Caco-2 (cell line): Measurements from ENCODE around the gene CDADC1. TPM values are rescaled to one million over a fixed set of nuclear protein-coding genes. Genes with fewer than 3 reads are reported as not detected.
A peak's percentile ranks its signal among the peaks of the same experiment; 100 is the strongest.

Experiments
- BruUV-seq: library from RNA; stranded (reverse); fragments of 400-500 nt; replicated peaks from 2 replicates; lab custom pipeline; 2021; lab: Mats Ljungman, UMichigan
- CTCF ChIA-PET: fragments of 300-600 bp; sonication (Branson Sonifier 250); formaldehyde crosslinking; loops from one replicate; lab custom pipeline; 2022; ENCODE audit warnings: antibody characterized with exemption; lab: Charles Lee
- POLR2A ChIA-PET: fragments of 300-600 bp; sonication (Branson Sonifier 250); formaldehyde crosslinking; loops from one replicate; lab custom pipeline; 2022; ENCODE audit warnings: antibody characterized with exemption; lab: Charles Lee
- DNase-seq, 2 experiments: peaks; one replicate each; pipeline versions ENCODE4 v3.0.0 to v3.0.0-alpha.2; 2020 to 2022
- H3K27me3 ChIP-seq: replicated peaks from 2 replicates; pipeline ENCODE4 v1.6.0; 2011; ENCODE audit warnings: low read length; ENCODE audit not compliant: control insufficient read depth, insufficient read depth
- H3K36me3 ChIP-seq: 2 replicates; pipeline ENCODE4 v1.5.1; 2011; ENCODE audit warnings: low read length; ENCODE audit not compliant: control insufficient read depth, insufficient read depth
- H3K4me1 ChIP-seq: fragments of 250-450 bp; sonication (Bioruptor Pico); 2 replicates; pipeline ENCODE4 v1.5.1; 2020; ENCODE audit warnings: mild to moderate bottlenecking
- H3K4me3 ChIP-seq: 2 replicates; pipeline ENCODE4 v1.5.1; 2011; ENCODE audit warnings: low read depth, mild to moderate bottlenecking, control low read depth, low read length
- H3K9me3 ChIP-seq: fragments of 250-450 bp; sonication (Bioruptor Pico); 2 replicates; pipeline ENCODE4 v1.5.1; 2020; ENCODE audit warnings: mild to moderate bottlenecking, moderate library complexity
- H3K27ac Mint-ChIP-seq: one replicate; pipeline ENCODE4 v1.8.0; 2022; ENCODE audit warnings: mixed read lengths; ENCODE audit not compliant: unreplicated experiment
- H3K27me3 Mint-ChIP-seq: one replicate; pipeline ENCODE4 v1.8.0; 2022; ENCODE audit warnings: mixed read lengths; ENCODE audit not compliant: insufficient read depth, unreplicated experiment
- H3K36me3 Mint-ChIP-seq: one replicate; pipeline ENCODE4 v1.8.0; 2022; ENCODE audit warnings: mild to moderate bottlenecking, mixed read lengths; ENCODE audit not compliant: insufficient read depth, unreplicated experiment
- H3K4me1 Mint-ChIP-seq: one replicate; pipeline ENCODE4 v1.8.0; 2022; ENCODE audit warnings: low read depth, mixed read lengths; ENCODE audit not compliant: unreplicated experiment
- H3K4me3 Mint-ChIP-seq: one replicate; pipeline ENCODE4 v1.8.0; 2022; ENCODE audit warnings: mild to moderate bottlenecking, moderate library complexity, mixed read lengths; ENCODE audit not compliant: unreplicated experiment
- H3K9me3 Mint-ChIP-seq: one replicate; pipeline ENCODE4 v1.8.0; 2022; ENCODE audit warnings: mixed read lengths; ENCODE audit not compliant: unreplicated experiment
- intact Hi-C: fragments of 100-400 bp; cut with micrococcal nuclease; formaldehyde crosslinking; loops from one replicate; pipeline ENCODE4 v1.10.0; 2022; ENCODE audit not compliant: unreplicated experiment
- total RNA-seq: library from RNA; stranded (reverse); gene quantifications from 2 replicates; pipeline ENCODE4 v1.2.3, GENCODE V29; 2022
- TF ChIP-seq, protein P1 (sequence below), 2 experiments: fragments of 200-600 bp in 1 of 2; IDR thresholded peaks; 1 replicate in 1 of 2; 2 replicates in 1 of 2; pipeline versions ENCODE4 v1.5.1 to v1.8.0; 2011 to 2022; ENCODE audit warnings: antibody characterized with exemption in 1 of 2, control low read depth in 1 of 2, inconsistent platforms in 1 of 2, low read depth in 1 of 2, low read length in 1 of 2, mild to moderate bottlenecking in 1 of 2, moderate library complexity in 1 of 2; ENCODE audit not compliant: insufficient read depth in 1 of 2, severe bottlenecking in 1 of 2, unreplicated experiment in 1 of 2

The CDADC1 gene
- total RNA-seq, 1 experiment from 2014 or later: 14.4 TPM

DNA sequence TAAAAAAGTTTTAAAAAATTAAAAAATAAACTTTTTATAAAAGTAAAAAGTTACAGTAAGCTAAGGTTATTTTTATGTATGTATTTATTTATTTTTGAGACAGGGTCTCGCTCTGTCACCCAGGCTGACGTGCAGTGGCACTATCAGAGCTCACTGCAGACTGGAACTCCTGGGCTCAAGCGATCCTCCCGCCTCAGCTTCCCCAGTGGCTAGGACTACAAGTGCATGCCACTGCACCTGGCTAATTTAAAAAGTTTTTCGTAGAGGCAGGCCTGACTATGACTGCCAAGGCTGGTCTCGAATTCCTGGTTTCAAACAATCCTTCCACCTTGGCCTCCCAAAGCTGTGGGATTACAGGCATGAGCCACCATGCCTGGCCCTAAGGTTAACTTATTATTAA lies 64.1 kb downstream of the CDADC1 start:
- no peak for DNase-seq
- H3K27me3 Mint-ChIP-seq: no peaks in the 10 kb centered on the region
- H3K9me3 Mint-ChIP-seq: no peaks in the 10 kb centered on the region
- peaks cover 41% of the 10 kb centered on the region for H3K4me1 Mint-ChIP-seq
- TF ChIP-seq, protein P1, sequence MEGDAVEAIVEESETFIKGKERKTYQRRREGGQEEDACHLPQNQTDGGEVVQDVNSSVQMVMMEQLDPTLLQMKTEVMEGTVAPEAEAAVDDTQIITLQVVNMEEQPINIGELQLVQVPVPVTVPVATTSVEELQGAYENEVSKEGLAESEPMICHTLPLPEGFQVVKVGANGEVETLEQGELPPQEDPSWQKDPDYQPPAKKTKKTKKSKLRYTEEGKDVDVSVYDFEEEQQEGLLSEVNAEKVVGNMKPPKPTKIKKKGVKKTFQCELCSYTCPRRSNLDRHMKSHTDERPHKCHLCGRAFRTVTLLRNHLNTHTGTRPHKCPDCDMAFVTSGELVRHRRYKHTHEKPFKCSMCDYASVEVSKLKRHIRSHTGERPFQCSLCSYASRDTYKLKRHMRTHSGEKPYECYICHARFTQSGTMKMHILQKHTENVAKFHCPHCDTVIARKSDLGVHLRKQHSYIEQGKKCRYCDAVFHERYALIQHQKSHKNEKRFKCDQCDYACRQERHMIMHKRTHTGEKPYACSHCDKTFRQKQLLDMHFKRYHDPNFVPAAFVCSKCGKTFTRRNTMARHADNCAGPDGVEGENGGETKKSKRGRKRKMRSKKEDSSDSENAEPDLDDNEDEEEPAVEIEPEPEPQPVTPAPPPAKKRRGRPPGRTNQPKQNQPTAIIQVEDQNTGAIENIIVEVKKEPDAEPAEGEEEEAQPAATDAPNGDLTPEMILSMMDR (IDR thresholded peaks at IDR 0.05; ENCODE audit: insufficient read depth in 1 of 2, low read depth in 1 of 2, low read length in 1 of 2, severe bottlenecking in 1 of 2, unreplicated experiment in 1 of 2): no peak
- intact Hi-C loops: no loop called here
- BruUV-seq: no TSS peak
- H3K36me3 Mint-ChIP-seq: peaks cover 66% of the 10 kb centered on the region
- H3K27ac Mint-ChIP-seq: no peak overlapping the region
- H3K36me3 ChIP-seq: peaks cover 2% of the 10 kb centered on the region
- no peaks in the 10 kb centered on the region for H3K27me3 ChIP-seq
- H3K4me3 ChIP-seq: no peak overlapping the region
- no peak overlapping the region for H3K4me3 Mint-ChIP-seq
- ChIA-PET CTCF (no interaction called here), POLR2A (no interaction called here)
- peaks cover 36% of the 10 kb centered on the region for H3K4me1 ChIP-seq
- H3K9me3 ChIP-seq: no peaks in the 10 kb centered on the region

DNA sequence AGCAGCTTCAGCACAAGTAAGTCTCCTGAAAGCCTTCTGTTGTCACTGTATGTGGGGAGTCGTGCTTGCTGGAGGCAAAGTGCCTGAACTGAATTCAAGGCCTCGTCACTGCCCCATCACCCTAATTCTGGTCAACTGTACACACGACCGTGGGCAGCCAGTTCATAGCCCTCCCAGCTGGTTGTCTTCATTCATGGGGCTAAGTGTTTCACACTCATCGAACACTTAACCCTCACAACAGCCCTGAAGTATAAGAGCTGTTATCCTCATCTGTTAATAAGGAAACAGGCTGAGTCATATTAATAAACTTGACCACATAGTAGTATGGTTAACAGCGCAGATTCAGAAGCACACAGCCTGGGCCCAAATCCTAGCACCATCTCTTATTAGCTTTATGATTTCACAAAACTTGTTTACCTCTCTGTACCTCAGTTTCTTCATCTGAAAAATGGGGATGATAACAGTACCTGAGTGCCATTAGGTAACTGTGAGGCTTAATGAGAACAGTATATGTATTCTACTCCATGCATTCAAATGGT lies 66.7 kb downstream of the CDADC1 start:
- BruUV-seq: no TSS peak
- H3K36me3 ChIP-seq: peaks cover 2% of the 10 kb centered on the region
- peak overlapping the region; percentile 60 for H3K27ac Mint-ChIP-seq
- no peaks in the 10 kb centered on the region for H3K27me3 Mint-ChIP-seq
- TF ChIP-seq, protein P1 (IDR thresholded peaks at IDR 0.05; ENCODE audit: insufficient read depth in 1 of 2, low read depth in 1 of 2, low read length in 1 of 2, severe bottlenecking in 1 of 2, unreplicated experiment in 1 of 2): no peak
- H3K36me3 Mint-ChIP-seq: peaks cover 64% of the 10 kb centered on the region
- no peaks in the 10 kb centered on the region for H3K9me3 ChIP-seq
- H3K9me3 Mint-ChIP-seq: no peaks in the 10 kb centered on the region
- H3K4me1 Mint-ChIP-seq: peaks cover 26% of the 10 kb centered on the region
- DNase-seq: no peak
- peak overlapping the region; percentile 20 for H3K4me3 Mint-ChIP-seq
- CTCF ChIA-PET: interaction anchor here (0.6 to 1.4 kb wide), 6 partner anchors 20 to 289 kb away, joined by 3 to 12 read pairs (median 8); partner anchors contain the start of genes CAB39L and SETDB2
- H3K27me3 ChIP-seq: no peaks in the 10 kb centered on the region
- intact Hi-C loops: loop anchor here (2.0 kb wide), 2 partner anchors 28 to 58 kb away; no protein-coding TSS in a partner anchor
- POLR2A ChIA-PET: interaction anchor here (0.7 to 1.2 kb wide), 2 partner anchors 15 to 130 kb away, joined by 3 to 4 read pairs; partner anchors contain the start of genes CAB39L and SETDB2
- peaks cover 21% of the 10 kb centered on the region for H3K4me1 ChIP-seq
- H3K4me3 ChIP-seq: no peak overlapping the region

DNA sequence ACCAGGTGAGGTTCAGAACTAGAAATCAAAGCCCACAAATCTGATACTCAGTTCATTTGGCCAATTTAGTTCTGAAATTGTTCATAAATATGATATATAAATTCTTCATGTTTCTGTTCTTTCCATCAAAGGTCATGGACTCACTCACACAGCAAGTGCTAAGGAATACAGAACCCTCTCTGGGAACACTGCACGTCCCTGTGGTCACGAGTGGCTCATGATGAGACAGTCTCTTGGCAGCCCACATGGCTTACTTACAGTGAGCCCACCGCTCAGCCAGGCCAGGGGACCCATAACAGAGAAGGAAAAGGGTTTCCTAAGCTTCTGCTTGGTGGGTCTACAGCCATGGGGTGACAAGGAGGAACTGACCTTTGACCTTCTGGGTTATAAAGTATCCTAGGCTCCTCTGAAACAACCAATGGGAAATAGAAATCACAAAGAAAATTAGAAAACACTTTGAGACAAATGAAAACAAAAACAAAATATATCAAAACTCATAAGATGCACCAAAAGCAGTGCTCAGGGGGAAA lies 67.4 kb downstream of the CDADC1 start:
- CTCF ChIA-PET: interaction anchor here (1.2 kb wide), 1 partner anchor 57 kb away, joined by 5 read pairs; no protein-coding TSS in a partner anchor
- peak overlapping the region; percentile 28 for H3K27ac Mint-ChIP-seq
- TF ChIP-seq, protein P1 (IDR thresholded peaks at IDR 0.05; ENCODE audit: insufficient read depth in 1 of 2, low read depth in 1 of 2, low read length in 1 of 2, severe bottlenecking in 1 of 2, unreplicated experiment in 1 of 2): no peak
- H3K4me1 ChIP-seq: peaks cover 21% of the 10 kb centered on the region
- intact Hi-C loops: loop anchor here (2.0 kb wide), 2 partner anchors 28 to 58 kb away; no protein-coding TSS in a partner anchor
- no peak overlapping the region for H3K4me3 ChIP-seq
- H3K36me3 Mint-ChIP-seq: peaks cover 57% of the 10 kb centered on the region
- no peaks in the 10 kb centered on the region for H3K27me3 Mint-ChIP-seq
- H3K9me3 ChIP-seq: no peaks in the 10 kb centered on the region
- no peaks in the 10 kb centered on the region for H3K9me3 Mint-ChIP-seq
- POLR2A ChIA-PET: no interaction called here
- H3K27me3 ChIP-seq: no peaks in the 10 kb centered on the region
- H3K4me1 Mint-ChIP-seq: peaks cover 26% of the 10 kb centered on the region
- no peak for DNase-seq
- no TSS peak for BruUV-seq
- H3K36me3 ChIP-seq: peaks cover 1% of the 10 kb centered on the region
- no peak overlapping the region for H3K4me3 Mint-ChIP-seq
